ENCODE results near the gene PXMP4. TPM values are rescaled to one million over a fixed set of nuclear protein-coding genes. Genes with fewer than 3 reads are reported as not detected.

Gene PXMP4
- total RNA-seq, 2 experiments from 2014 or later: 8.7 to 11.6 TPM

- H3K9me3 Mint-ChIP-seq: no peaks in the 10 kb centered on the region
- peak overlapping the region; percentile 89 for H3K27ac Mint-ChIP-seq
- DNase-seq: peak; percentile 90
- POLR2A ChIA-PET: interaction anchor here (0.9 to 2.5 kb wide), 13 partner anchors 8 to 449 kb away, joined by 3 to 18 read pairs (median 5); partner anchors contain the start of genes CBFA2T2 and EIF2S2
- CTCF ChIA-PET: interaction anchor here (0.7 to 2.5 kb wide), 8 partner anchors 10 to 206 kb away, joined by 3 to 14 read pairs (median 6); partner anchors contain the start of genes CBFA2T2 and ZNF341
- no peaks in the 10 kb centered on the region for H3K36me3 Mint-ChIP-seq
- no peaks in the 10 kb centered on the region for H3K27me3 Mint-ChIP-seq
- H3K4me3 Mint-ChIP-seq: peak overlapping the region; percentile 82
- intact Hi-C loops (cut with micrococcal nuclease): loop anchor here (2.0 kb wide), 1 partner anchor 23 kb away; the partner anchor contains the start of gene E2F1
- peaks cover 32% of the 10 kb centered on the region for H3K4me1 Mint-ChIP-seq (ENCODE audit: low read depth)
Observed at GRCh38 chr20:33663161-33664084, 56.7 kb downstream of the PXMP4 start.

GRCh38 chr20:33662172-33662571, 57.9 kb downstream of the PXMP4 start, which contains the start of gene C20orf144:
Gene C20orf144, plus strand, starts transcription at chr20:33662327. Its CDS starts 19 bp downstream, at chr20:33662346.
- POLR2A ChIA-PET: interaction anchor here (0.7 to 2.5 kb wide), 5 partner anchors 8 to 202 kb away, joined by 3 to 18 read pairs (median 3); no protein-coding TSS in a partner anchor
- CTCF ChIA-PET: interaction anchor here (1.5 to 2.5 kb wide), 2 partner anchors 9 to 172 kb away, joined by 6 to 14 read pairs; partner anchors contain the start of gene CBFA2T2
- intact Hi-C loops (cut with micrococcal nuclease): loop anchor here (2.0 kb wide), 1 partner anchor 25 kb away; the partner anchor contains the start of gene E2F1
- Mint-ChIP-seq H3K4me3 (peak within 1 kb of the TSS; percentile 82), H3K36me3 (no peaks in the 10 kb centered on the region), H3K27me3 (no peaks in the 10 kb centered on the region), H3K4me1 (ENCODE audit: low read depth) (peaks cover 30% of the 10 kb centered on the region), H3K9me3 (no peaks in the 10 kb centered on the region), H3K27ac (peak within 1 kb of the TSS; percentile 89)
- no peak for DNase-seq

GRCh38 chr20:33660685-33661058, 59.4 kb downstream of the PXMP4 start:
- no peaks in the 10 kb centered on the region for H3K27me3 Mint-ChIP-seq

GRCh38 chr20:33660035-33660684, 60.0 kb downstream of the PXMP4 start:
- no peaks in the 10 kb centered on the region for H3K36me3 Mint-ChIP-seq
- DNase-seq: no peak
- no peaks in the 10 kb centered on the region for H3K9me3 Mint-ChIP-seq
- no peak overlapping the region for H3K4me3 Mint-ChIP-seq
- no peaks in the 10 kb centered on the region for H3K27me3 Mint-ChIP-seq
- intact Hi-C loops (cut with micrococcal nuclease): no loop called here
- CTCF ChIA-PET: interaction anchor here (0.9 kb wide), 1 partner anchor 65 kb away, joined by 3 read pairs; no protein-coding TSS in a partner anchor
- H3K4me1 Mint-ChIP-seq (ENCODE audit: low read depth): peaks cover 20% of the 10 kb centered on the region
- POLR2A ChIA-PET: no interaction called here
- H3K27ac Mint-ChIP-seq: no peak overlapping the region

More at GRCh38 chr20:33660685-33661058, 59.4 kb downstream of the PXMP4 start:
- H3K4me1 Mint-ChIP-seq (ENCODE audit: low read depth): peaks cover 23% of the 10 kb centered on the region
- H3K9me3 Mint-ChIP-seq: no peaks in the 10 kb centered on the region
- ChIA-PET CTCF (interaction anchor here (0.9 kb wide), 1 partner anchor 65 kb away, joined by 3 read pairs; no protein-coding TSS in a partner anchor), POLR2A (no interaction called here)
- no peak overlapping the region for H3K4me3 Mint-ChIP-seq
- DNase-seq: no peak
- intact Hi-C loops (cut with micrococcal nuclease): no loop called here
- no peaks in the 10 kb centered on the region for H3K36me3 Mint-ChIP-seq
- no peak overlapping the region for H3K27ac Mint-ChIP-seq

- Mint-ChIP-seq H3K9me3 (no peaks in the 10 kb centered on the region), H3K4me1 (ENCODE audit: low read depth) (peaks cover 14% of the 10 kb centered on the region), H3K4me3 (no peak overlapping the region), H3K36me3 (no peaks in the 10 kb centered on the region), H3K27ac (no peak overlapping the region), H3K27me3 (no peaks in the 10 kb centered on the region)
- intact Hi-C loops (cut with micrococcal nuclease): no loop called here
- ChIA-PET CTCF (interaction anchor here (1.4 kb wide), 1 partner anchor 8 kb away, joined by 3 read pairs; no protein-coding TSS in a partner anchor), POLR2A (no interaction called here)
- DNase-seq: no peak
Observed at GRCh38 chr20:33659341-33660034, 60.6 kb downstream of the PXMP4 start.

GRCh38 chr20:33658929-33659328, 61.2 kb downstream of the PXMP4 start:
- POLR2A ChIA-PET: no interaction called here
- Mint-ChIP-seq H3K4me3 (no peak overlapping the region), H3K36me3 (no peaks in the 10 kb centered on the region), H3K9me3 (no peaks in the 10 kb centered on the region), H3K27ac (no peak overlapping the region), H3K27me3 (no peaks in the 10 kb centered on the region), H3K4me1 (ENCODE audit: low read depth) (peaks cover 16% of the 10 kb centered on the region)
- DNase-seq: no peak
- CTCF ChIA-PET: interaction anchor here (1.4 kb wide), 1 partner anchor 9 kb away, joined by 3 read pairs; no protein-coding TSS in a partner anchor
- intact Hi-C loops (cut with micrococcal nuclease): no loop called here

- Mint-ChIP-seq H3K36me3 (no peaks in the 10 kb centered on the region), H3K4me1 (ENCODE audit: low read depth) (peaks cover 20% of the 10 kb centered on the region), H3K27me3 (no peaks in the 10 kb centered on the region), H3K9me3 (no peaks in the 10 kb centered on the region), H3K4me3 (no peak overlapping the region), H3K27ac (no peak overlapping the region)
- POLR2A ChIA-PET: no interaction called here
- intact Hi-C loops (cut with micrococcal nuclease): no loop called here
- DNase-seq: no peak
- CTCF ChIA-PET: interaction anchor here (1.4 kb wide), 1 partner anchor 9 kb away, joined by 3 read pairs; no protein-coding TSS in a partner anchor
Observed at GRCh38 chr20:33658510-33658909, 61.6 kb downstream of the PXMP4 start.

- no peaks in the 10 kb centered on the region for H3K36me3 Mint-ChIP-seq
- CTCF ChIA-PET: no interaction called here
- no peak for DNase-seq
- no peaks in the 10 kb centered on the region for H3K9me3 Mint-ChIP-seq
- no peaks in the 10 kb centered on the region for H3K27me3 Mint-ChIP-seq
- peaks cover 26% of the 10 kb centered on the region for H3K4me1 Mint-ChIP-seq (ENCODE audit: low read depth)
- H3K4me3 Mint-ChIP-seq: no peak overlapping the region
- no peak overlapping the region for H3K27ac Mint-ChIP-seq
- POLR2A ChIA-PET: no interaction called here
- intact Hi-C loops (cut with micrococcal nuclease): no loop called here
Observed at GRCh38 chr20:33657704-33658095, 62.4 kb downstream of the PXMP4 start.

GRCh38 chr20:33656783-33657703, 63.1 kb downstream of the PXMP4 start:
- POLR2A ChIA-PET: no interaction called here
- Mint-ChIP-seq H3K27me3 (no peaks in the 10 kb centered on the region), H3K4me1 (ENCODE audit: low read depth) (peaks cover 28% of the 10 kb centered on the region), H3K4me3 (no peak overlapping the region), H3K36me3 (no peaks in the 10 kb centered on the region), H3K9me3 (no peaks in the 10 kb centered on the region), H3K27ac (no peak overlapping the region)
- DNase-seq: no peak
- intact Hi-C loops (cut with micrococcal nuclease): no loop called here
- CTCF ChIA-PET: interaction anchor here (0.9 kb wide), 1 partner anchor 62 kb away, joined by 3 read pairs; no protein-coding TSS in a partner anchor

- peaks cover 33% of the 10 kb centered on the region for H3K4me1 Mint-ChIP-seq (ENCODE audit: low read depth)
- intact Hi-C loops (cut with micrococcal nuclease): no loop called here
- ChIA-PET POLR2A (interaction anchor here (4.7 kb wide), 1 partner anchor 7 kb away, joined by 18 read pairs; the partner anchor contains the start of gene C20orf144), CTCF (interaction anchor here (0.8 to 0.9 kb wide), 2 partner anchors 61 to 86 kb away, joined by 3 read pairs; no protein-coding TSS in a partner anchor)
- H3K4me3 Mint-ChIP-seq: no peak overlapping the region
- no peaks in the 10 kb centered on the region for H3K27me3 Mint-ChIP-seq
- no peak overlapping the region for H3K27ac Mint-ChIP-seq
- no peaks in the 10 kb centered on the region for H3K36me3 Mint-ChIP-seq
- DNase-seq: peak; percentile 7
- no peaks in the 10 kb centered on the region for H3K9me3 Mint-ChIP-seq
Observed at GRCh38 chr20:33656010-33656782, 63.9 kb downstream of the PXMP4 start.
